H1 (cell line): ENCODE data around the gene ADAMTS17. TPM values are rescaled to one million over a fixed set of nuclear protein-coding genes. Genes with fewer than 3 reads are reported as not detected.

Experiments used
- CTCF ChIA-PET: fragments of 300-600 bp; sonication (Branson Sonifier 250); formaldehyde crosslinking; loops from one replicate; lab custom pipeline; 2021; ENCODE audit not compliant: partially characterized antibody; lab: Charles Lee
- POLR2A ChIA-PET: fragments of 300-600 bp; sonication (Branson Sonifier 250); formaldehyde crosslinking; loops from one replicate; lab custom pipeline; 2021; ENCODE audit warnings: inconsistent platforms; ENCODE audit not compliant: partially characterized antibody; lab: Charles Lee
- DNase-seq, 2 experiments: peaks; one replicate each; pipeline versions ENCODE4 v3.0.0 to v3.0.0-alpha.2; 2010 to 2022; ENCODE audit warnings: low spot score in 2 of 2, low read depth in 1 of 2, mixed read lengths in 1 of 2
- FAIRE-seq: peaks from 2 replicates; lab custom pipeline; 2011; peaks lifted over from hg19 to GRCh38; lab: Jason Lieb, UNC
- H2AFZ ChIP-seq: 2 replicates; pipeline ENCODE4 v1.8.1; 2012; ENCODE audit warnings: low read length, inconsistent platforms
- H2AK5ac ChIP-seq: 2 replicates; pipeline ENCODE4 v1.6.1; 2013; ENCODE audit warnings: low read depth, low read length
- H2BK120ac ChIP-seq: replicated peaks from 2 replicates; pipeline ENCODE3; 2013; ENCODE audit warnings: low read depth, low read length, inconsistent platforms
- H2BK12ac ChIP-seq: 2 replicates; pipeline ENCODE4 v1.6.1; 2013; ENCODE audit warnings: low read depth, low read length
- H2BK15ac ChIP-seq: 2 replicates; pipeline ENCODE4 v1.6.1; 2013; ENCODE audit warnings: low read length
- H2BK20ac ChIP-seq: 2 replicates; pipeline ENCODE4 v1.6.1; 2013; ENCODE audit warnings: low read length
- H2BK5ac ChIP-seq: 2 replicates; pipeline ENCODE4 v1.6.1; 2013; ENCODE audit warnings: low read depth, low read length
- H3K14ac ChIP-seq: 2 replicates; pipeline ENCODE4 v1.6.1; 2013; ENCODE audit warnings: inconsistent platforms; ENCODE audit not compliant: insufficient read length
- H3K18ac ChIP-seq: 2 replicates; pipeline ENCODE4 v1.6.1; 2013; ENCODE audit warnings: low read length; ENCODE audit errors: extremely low read depth
- H3K23ac ChIP-seq: 2 replicates; pipeline ENCODE4 v1.6.1; 2013; ENCODE audit warnings: inconsistent platforms; ENCODE audit not compliant: insufficient read length
- H3K23me2 ChIP-seq: 2 replicates; pipeline ENCODE4 v1.6.1; 2013; ENCODE audit warnings: low read depth, low read length
- H3K27ac ChIP-seq: 2 replicates; pipeline ENCODE4 v1.6.1; 2011; ENCODE audit warnings: low read depth, low read length, inconsistent platforms
- H3K27me3 ChIP-seq, 4 experiments: replicated peaks in 1 of 4; 1 replicate in 1 of 4; 2 replicates in 3 of 4; pipeline versions ENCODE4 v1.6.1 to v1.8.1; 2011 to 2013; ENCODE audit warnings: low read length in 3 of 4, mild to moderate bottlenecking in 3 of 4, inconsistent platforms in 2 of 4, mixed read lengths in 2 of 4, moderate library complexity in 1 of 4; ENCODE audit not compliant: control insufficient read depth in 3 of 4, insufficient read depth in 3 of 4; ENCODE audit errors: extremely low read depth in 1 of 4
- H3K36me3 ChIP-seq, 4 experiments: 2 replicates each; pipeline versions ENCODE4 v1.6.1 to v1.8.1; 2011 to 2013; ENCODE audit warnings: mild to moderate bottlenecking in 4 of 4, low read length in 3 of 4, moderate library complexity in 2 of 4, control low read depth in 1 of 4, inconsistent platforms in 1 of 4; ENCODE audit not compliant: insufficient read depth in 4 of 4, control insufficient read depth in 2 of 4
- H3K4ac ChIP-seq: replicated peaks from 2 replicates; pipeline ENCODE3; 2013; ENCODE audit warnings: low read length, low read depth, mixed read lengths, inconsistent platforms; ENCODE audit not compliant: insufficient read length
- H3K4me1 ChIP-seq, 4 experiments: replicated peaks in 1 of 4; 1 replicate in 1 of 4; 2 replicates in 3 of 4; pipeline versions ENCODE4 v1.6.1 to v1.8.1; 2011 to 2013; ENCODE audit warnings: low read length in 3 of 4, inconsistent platforms in 2 of 4, mixed read lengths in 1 of 4; ENCODE audit not compliant: insufficient read depth in 4 of 4, control insufficient read depth in 3 of 4
- H3K4me2 ChIP-seq, 2 experiments: 2 replicates each; pipeline versions ENCODE4 v1.6.1 to v1.8.1; 2011 to 2013; ENCODE audit warnings: low read depth in 2 of 2, low read length in 2 of 2, control low read depth in 1 of 2, inconsistent platforms in 1 of 2, mild to moderate bottlenecking in 1 of 2; ENCODE audit not compliant: insufficient read depth in 1 of 2
- H3K4me3 ChIP-seq, 4 experiments: fragments of 200-600, 300-600 bp in 1 of 4; sonication (generic), shearing (Covaris generic), sonication (Bioruptor Twin) in 1 of 4; 2 replicates each; pipeline versions ENCODE4 v1.5.1 to v1.8.1; 2011 to 2016; ENCODE audit warnings: low read length in 4 of 4, low read depth in 3 of 4, control low read depth in 2 of 4, inconsistent platforms in 2 of 4, mild to moderate bottlenecking in 2 of 4, mixed read lengths in 1 of 4, moderate library complexity in 1 of 4; ENCODE audit not compliant: insufficient read depth in 2 of 4; ENCODE audit errors: extremely low read depth in 1 of 4
- H3K56ac ChIP-seq: replicated peaks from 2 replicates; pipeline ENCODE3; 2013; ENCODE audit warnings: low read depth, mild to moderate bottlenecking, mixed read lengths, low read length, inconsistent platforms; ENCODE audit not compliant: insufficient read length
- H3K79me1 ChIP-seq: 2 replicates; pipeline ENCODE4 v1.6.1; 2013; ENCODE audit warnings: low read depth, low read length, control low read depth
- H3K79me2 ChIP-seq, 2 experiments: 2 replicates each; pipeline versions ENCODE4 v1.6.1 to v1.8.1; 2012 to 2013; ENCODE audit warnings: low read length in 2 of 2, mild to moderate bottlenecking in 2 of 2, inconsistent platforms in 1 of 2; ENCODE audit not compliant: insufficient read depth in 2 of 2, control insufficient read depth in 1 of 2
- H3K9ac ChIP-seq, 4 experiments: replicated peaks in 1 of 4; 1 replicate in 1 of 4; 2 replicates in 3 of 4; pipeline versions ENCODE4 v1.6.1 to v1.8.1; 2011 to 2013; ENCODE audit warnings: low read depth in 3 of 4, low read length in 3 of 4, control low read depth in 2 of 4, mild to moderate bottlenecking in 2 of 4, moderate library complexity in 2 of 4, inconsistent platforms in 1 of 4; ENCODE audit errors: extremely low read depth in 1 of 4
- H3K9me3 ChIP-seq, 2 experiments: 2 replicates each; pipeline versions ENCODE4 v1.6.1 to v1.8.1; 2012 to 2013; ENCODE audit warnings: mild to moderate bottlenecking in 2 of 2, moderate library complexity in 2 of 2, control low read depth in 1 of 2, inconsistent platforms in 1 of 2, low read depth in 1 of 2, low read length in 1 of 2, mixed read lengths in 1 of 2; ENCODE audit not compliant: insufficient read depth in 2 of 2
- H4K20me1 ChIP-seq, 2 experiments: replicated peaks in 1 of 2; 2 replicates each; pipeline versions ENCODE3 to v1.8.1; 2011 to 2013; ENCODE audit warnings: inconsistent platforms in 2 of 2, low read length in 2 of 2, mild to moderate bottlenecking in 1 of 2; ENCODE audit not compliant: insufficient read depth in 2 of 2, control insufficient read depth in 1 of 2
- H4K5ac ChIP-seq: 2 replicates; pipeline ENCODE4 v1.6.1; 2013; ENCODE audit warnings: low read length, low read depth, mixed read lengths, inconsistent platforms; ENCODE audit not compliant: insufficient read length
- H4K8ac ChIP-seq: 2 replicates; pipeline ENCODE4 v1.8.0; 2013; ENCODE audit warnings: mild to moderate bottlenecking, moderate library complexity, low read length, inconsistent platforms; ENCODE audit not compliant: insufficient read depth; ENCODE audit errors: extremely low read depth
- H4K91ac ChIP-seq: replicated peaks from 2 replicates; pipeline ENCODE3; 2013; ENCODE audit warnings: low read length, mixed read lengths, inconsistent platforms; ENCODE audit not compliant: insufficient read length
- RFX5 ChIP-seq: IDR thresholded peaks from 2 replicates; pipeline ENCODE4 v1.6.1; 2011; ENCODE audit warnings: low read depth, low read length, improper control_type of control experiment, borderline replicate concordance
- SIN3A ChIP-seq, 2 experiments: IDR thresholded peaks in 1 of 2; conservative IDR thresholded peaks in 1 of 2; 2 replicates each; pipeline ENCODE4 v1.6.1; 2011 to 2012; ENCODE audit warnings: low read length in 2 of 2, improper control_type of control experiment in 1 of 2, low read depth in 1 of 2, mild to moderate bottlenecking in 1 of 2
- SP4 ChIP-seq: IDR thresholded peaks from 2 replicates; pipeline ENCODE4 v1.6.1; 2012; ENCODE audit warnings: low read length, inconsistent platforms
- SRF ChIP-seq: IDR thresholded peaks from 2 replicates; pipeline ENCODE4 v1.6.1; 2011; ENCODE audit warnings: mild to moderate bottlenecking, low read depth, low read length, moderate library complexity
- TCF12 ChIP-seq: IDR thresholded peaks from 2 replicates; pipeline ENCODE4 v1.6.1; 2011; ENCODE audit warnings: low read depth, mild to moderate bottlenecking, low read length
- WGBS, 2 experiments: shearing (Covaris generic) in 1 of 2; methylation state at CpG; one replicate each; pipeline versions ENCODE4 v1.1.6 to v1.1.7; 2013 to 2015; ENCODE audit warnings: low lambda C conversion rate in 2 of 2, mixed read lengths in 2 of 2, inconsistent platforms in 1 of 2, low coverage in 1 of 2, missing lambda C conversion rate in 1 of 2; ENCODE audit not compliant: insufficient replicate concordance in 2 of 2, insufficient coverage in 1 of 2, insufficient read length in 1 of 2; ENCODE audit errors: extremely low coverage in 1 of 2, missing lambda C conversion rate in 1 of 2; 5-methylcytosine and 5-hydroxymethylcytosine counted together
- polyA plus RNA-seq, 7 experiments: library from polyadenylated mRNA; depleted of rRNA in 3 of 7; stranded (reverse) in 5 of 7; unstranded in 2 of 7; fragments of >200 nt in 5 of 7; fragments of 200-250 nt in 2 of 7; gene quantifications; 1 replicate in 5 of 7; 2 replicates in 1 of 7; 4 replicates in 1 of 7; pipeline versions ENCODE4 v1.2.1 to v1.2.3, GENCODE V29; 2011 to 2013; ENCODE audit warnings: missing spikeins in 2 of 7, mixed read lengths in 2 of 7
- total RNA-seq: library from RNA; stranded (reverse); fragmentation: NEBNext Ultra II Directional; extraction: Animal tissue kit (Norgen Biotek cat#: 25700); gene quantifications from 2 replicates; pipeline ENCODE4 v1.2.1, GENCODE V29; 2021

Gene ADAMTS17
- total and polyA plus RNA-seq, 2 of the 8 experiments (the other 6 are each of a cell fraction or from before 2014, with no cell fraction given), result 0.51 to 1.7 TPM

- no peaks in the 10 kb centered on the region for H3K27me3 ChIP-seq
- no peaks in the 10 kb centered on the region for H3K36me3 ChIP-seq
- H3K79me1 ChIP-seq, result no peaks in the 10 kb centered on the region
- no peak overlapping the region for H2BK12ac ChIP-seq
- H3K4me1 ChIP-seq, result no peaks in the 10 kb centered on the region
- no peak for DNase-seq
- no peak overlapping the region for H3K23ac ChIP-seq
- H3K4me2 ChIP-seq, result no peak overlapping the region
- no peak overlapping the region for H3K9ac ChIP-seq
- H3K27ac ChIP-seq, result no peak overlapping the region
- no peak overlapping the region for H2BK20ac ChIP-seq
- H3K79me2 ChIP-seq, result no peaks in the 10 kb centered on the region
- no peak overlapping the region for H3K18ac ChIP-seq
- 85% methylated on average over 9 of the region's 9 CpGs; no CpG with 5 or more reads in 1 of the 2 experiments for WGBS, 2 experiments
- H3K14ac ChIP-seq, result no peak overlapping the region
- no peak overlapping the region for H4K8ac ChIP-seq
- H2AFZ ChIP-seq, result no peak overlapping the region
- ChIA-PET CTCF (no interaction called here), POLR2A (no interaction called here)
- H3K9me3 ChIP-seq, result peaks cover 8 to 10% of the 10 kb centered on the region in 2 experiments
- H2BK120ac ChIP-seq, result no peak overlapping the region
- no peaks in the 10 kb centered on the region for H4K20me1 ChIP-seq
- no peak overlapping the region for H3K4me3 ChIP-seq
- no peak overlapping the region for H3K56ac ChIP-seq
- H3K23me2 ChIP-seq, result no peaks in the 10 kb centered on the region
- H2BK15ac ChIP-seq, result no peak overlapping the region
- FAIRE-seq, result no peak
- H2BK5ac ChIP-seq, result no peak overlapping the region
- H2AK5ac ChIP-seq, result no peak overlapping the region
- H4K91ac ChIP-seq, result no peak overlapping the region
- no peak overlapping the region for H3K4ac ChIP-seq
- H4K5ac ChIP-seq, result no peak overlapping the region
- TF ChIP-seq RFX5 (no peak), SP4 (no peak), SRF (no peak), SIN3A (conservative IDR thresholded peaks at IDR 0.05 in 1 of 2, IDR thresholded peaks at IDR 0.05 in 1 of 2; ENCODE audit: low read depth in 1 of 2, low read length in 2 of 2) (no peak), TCF12 (no peak)
Observed at GRCh38 chr15:100030586-100031229, 311.1 kb downstream of the ADAMTS17 start.
